Natural killer cell (primary cell): ENCODE measurements around the gene FMO3. TPM values are rescaled to one million over a fixed set of nuclear protein-coding genes. Genes with fewer than 3 reads are reported as not detected.

Source experiments
- ATAC-seq, 3 donors: fragments of 150-1000 bp in 2 of 3; fragments of 200-7000 bp in 1 of 3; cut with Tn5 transposase; 1 replicate in 1 of 3; 2 replicates in 2 of 3; pipeline ENCODE4 v1.10.0; 2021; ENCODE audit warnings: mild to moderate bottlenecking in 2 of 3, moderate library complexity in 2 of 3
- DNase-seq, 2 donors: peaks; one replicate each; pipeline versions ENCODE4 v3.0.0 to v3.0.0-alpha.2; 2013 to 2021; ENCODE audit warnings: mixed read lengths in 1 of 2
- H3K27ac ChIP-seq: one replicate; pipeline ENCODE4 v1.5.1; 2013; ENCODE audit warnings: mild to moderate bottlenecking, low read length
- H3K27me3 ChIP-seq: one replicate; pipeline ENCODE4 v1.6.1; 2013; ENCODE audit warnings: low read length; ENCODE audit not compliant: control insufficient read depth, insufficient read depth
- H3K36me3 ChIP-seq: one replicate; pipeline ENCODE4 v1.6.1; 2013; ENCODE audit warnings: low read length; ENCODE audit not compliant: control insufficient read depth, insufficient read depth
- H3K4me1 ChIP-seq: one replicate; pipeline ENCODE4 v1.6.1; 2013; ENCODE audit warnings: low read length; ENCODE audit not compliant: control insufficient read depth, insufficient read depth
- H3K4me3 ChIP-seq: one replicate; pipeline ENCODE4 v1.5.1; 2013; ENCODE audit warnings: low read length
- H3K9me3 ChIP-seq: one replicate; pipeline ENCODE4 v1.6.1; 2013; ENCODE audit warnings: low read length; ENCODE audit not compliant: control insufficient read depth, insufficient read depth
- H3K27ac Mint-ChIP-seq, 2 donors: one replicate each; pipeline ENCODE4 v1.8.0; 2022; ENCODE audit warnings: mild to moderate bottlenecking in 2 of 2, mixed read lengths in 2 of 2, moderate library complexity in 1 of 2
- H3K27me3 Mint-ChIP-seq, 2 donors: one replicate each; pipeline ENCODE4 v1.8.0; 2022; ENCODE audit warnings: low read depth in 2 of 2, mixed read lengths in 2 of 2
- H3K36me3 Mint-ChIP-seq: one replicate; pipeline ENCODE4 v1.8.0; 2022; ENCODE audit warnings: mixed read lengths
- H3K4me1 Mint-ChIP-seq, 2 donors: one replicate each; pipeline ENCODE4 v1.8.0; 2022; ENCODE audit warnings: mixed read lengths in 2 of 2
- H3K4me3 Mint-ChIP-seq: one replicate; pipeline ENCODE4 v1.8.0; 2022; ENCODE audit warnings: mild to moderate bottlenecking, moderate library complexity, mixed read lengths
- H3K9me3 Mint-ChIP-seq, 2 donors: one replicate each; pipeline ENCODE4 v1.8.0; 2022; ENCODE audit warnings: mixed read lengths in 2 of 2
- CTCF ChIP-seq: fragments of 200-600 bp; IDR thresholded peaks from one replicate; pipeline ENCODE4 v1.8.0; 2022; ENCODE audit warnings: antibody characterized with exemption
- WGBS: methylation state at CpG from one replicate; pipeline ENCODE4 v1.1.7; 2013; ENCODE audit warnings: missing lambda C conversion rate; ENCODE audit not compliant: insufficient coverage; 5-methylcytosine and 5-hydroxymethylcytosine counted together
- intact Hi-C: fragments of 100-400 bp; cut with micrococcal nuclease; formaldehyde crosslinking; loops from one replicate; pipeline ENCODE4 v1.14.2; 2022
- total RNA-seq, 4 donors: library from RNA; stranded (reverse); fragments of 120-200 nt in 1 of 4; gene quantifications; one replicate each; pipeline versions ENCODE4 v1.2.3 to v1.2.4, GENCODE V29; 2013 to 2022

The FMO3 gene
- total RNA-seq, 3 donors from 2014 or later (not counting 1 experiment from before 2014, with no cell fraction given), result not detected

GRCh38 chr1:171155484-171155883 is 64.8 kb downstream of the FMO3 start:
- ATAC-seq, result no peak
- no peaks in the 10 kb centered on the region for H3K9me3 Mint-ChIP-seq
- Histone ChIP-seq H3K4me3 (no peak overlapping the region), H3K36me3 (no peaks in the 10 kb centered on the region), H3K9me3 (no peaks in the 10 kb centered on the region), H3K4me1 (no peaks in the 10 kb centered on the region), H3K27ac (no peak overlapping the region), H3K27me3 (no peaks in the 10 kb centered on the region)
- no peak for DNase-seq
- TF ChIP-seq CTCF, result no peak
- intact Hi-C loops, result no loop called here
- no peak overlapping the region for H3K27ac Mint-ChIP-seq
- no peaks in the 10 kb centered on the region for H3K4me1 Mint-ChIP-seq
- no peaks in the 10 kb centered on the region for H3K36me3 Mint-ChIP-seq
- peaks cover 8 to 10% of the 10 kb centered on the region in 2 donors for H3K27me3 Mint-ChIP-seq
- no peak overlapping the region for H3K4me3 Mint-ChIP-seq

- peaks cover 8 to 10% of the 10 kb centered on the region in 2 donors for H3K27me3 Mint-ChIP-seq
- Histone ChIP-seq H3K9me3 (no peaks in the 10 kb centered on the region), H3K4me1 (no peaks in the 10 kb centered on the region), H3K27me3 (no peaks in the 10 kb centered on the region), H3K27ac (no peak overlapping the region), H3K4me3 (no peak overlapping the region), H3K36me3 (no peaks in the 10 kb centered on the region)
- DNase-seq (no peak), ATAC-seq (no peak)
- no peak overlapping the region for H3K27ac Mint-ChIP-seq
- no peak for TF ChIP-seq CTCF
- peaks cover 0 to 2% of the 10 kb centered on the region in 2 donors for H3K9me3 Mint-ChIP-seq
- intact Hi-C loops, result no loop called here
- H3K36me3 Mint-ChIP-seq, result no peaks in the 10 kb centered on the region
- H3K4me1 Mint-ChIP-seq, result no peaks in the 10 kb centered on the region
- 78% methylated on average over 4 of the region's 5 CpGs for WGBS
- H3K4me3 Mint-ChIP-seq, result no peak overlapping the region
Observed at GRCh38 chr1:171158096-171158495, 67.4 kb downstream of the FMO3 start.

- 88% methylated on average over 3 of the region's 3 CpGs for WGBS
- H3K4me3 Mint-ChIP-seq, result no peak overlapping the region
- TF ChIP-seq CTCF, result no peak
- H3K4me1 Mint-ChIP-seq, result no peaks in the 10 kb centered on the region
- Histone ChIP-seq H3K36me3 (no peaks in the 10 kb centered on the region), H3K4me1 (no peaks in the 10 kb centered on the region), H3K9me3 (no peaks in the 10 kb centered on the region), H3K27ac (no peak overlapping the region), H3K27me3 (no peaks in the 10 kb centered on the region), H3K4me3 (no peak overlapping the region)
- intact Hi-C loops, result no loop called here
- H3K9me3 Mint-ChIP-seq, result peaks cover 0 to 2% of the 10 kb centered on the region in 2 donors
- no peak for DNase-seq
- H3K27me3 Mint-ChIP-seq, result peaks cover 8 to 10% of the 10 kb centered on the region in 2 donors
- H3K36me3 Mint-ChIP-seq, result no peaks in the 10 kb centered on the region
- ATAC-seq, result no peak
- H3K27ac Mint-ChIP-seq, result no peak overlapping the region
Observed at GRCh38 chr1:171158551-171158950, 67.8 kb downstream of the FMO3 start.

GRCh38 chr1:171159148-171159547 is 68.4 kb downstream of the FMO3 start:
- intact Hi-C loops, result no loop called here
- 89% methylated on average over 1 of the region's 2 CpGs for WGBS
- no peaks in the 10 kb centered on the region for H3K36me3 ChIP-seq
- H3K4me1 ChIP-seq, result no peaks in the 10 kb centered on the region
- peaks cover 0 to 2% of the 10 kb centered on the region in 2 donors for H3K9me3 Mint-ChIP-seq
- H3K27me3 Mint-ChIP-seq, result peaks cover 8 to 10% of the 10 kb centered on the region in 2 donors
- TF ChIP-seq CTCF, result no peak
- H3K4me3 ChIP-seq, result no peak overlapping the region
- H3K27ac ChIP-seq, result no peak overlapping the region
- H3K36me3 Mint-ChIP-seq, result no peaks in the 10 kb centered on the region
- no peak overlapping the region for H3K4me3 Mint-ChIP-seq
- no peak overlapping the region for H3K27ac Mint-ChIP-seq
- DNase-seq (no peak), ATAC-seq (no peak)
- no peaks in the 10 kb centered on the region for H3K9me3 ChIP-seq
- no peaks in the 10 kb centered on the region for H3K4me1 Mint-ChIP-seq
- no peaks in the 10 kb centered on the region for H3K27me3 ChIP-seq
